Tibial nerve (tissue), 3 donors: ENCODE data around the gene BCAS1.

ENCODE experiments used
- POLR2A ChIP-seq, 2 donors: fragments of 450-650 bp; IDR thresholded peaks; one replicate each; pipeline ENCODE4 v1.6.1; 2017; ENCODE audit warnings: antibody characterized with exemption in 2 of 2, mild to moderate bottlenecking in 2 of 2, moderate library complexity in 2 of 2
- TF ChIP-seq, protein P1 (sequence below), 5 experiments: fragments of 200-600 bp in 3 of 5; fragments of 450-650 bp in 2 of 5; sonication (generic) in 3 of 5; IDR thresholded peaks; one replicate each; pipeline ENCODE4 v1.5.1; 2016 to 2019; ENCODE audit warnings: antibody characterized with exemption in 5 of 5, mild to moderate bottlenecking in 3 of 5, moderate library complexity in 2 of 5

DNA sequence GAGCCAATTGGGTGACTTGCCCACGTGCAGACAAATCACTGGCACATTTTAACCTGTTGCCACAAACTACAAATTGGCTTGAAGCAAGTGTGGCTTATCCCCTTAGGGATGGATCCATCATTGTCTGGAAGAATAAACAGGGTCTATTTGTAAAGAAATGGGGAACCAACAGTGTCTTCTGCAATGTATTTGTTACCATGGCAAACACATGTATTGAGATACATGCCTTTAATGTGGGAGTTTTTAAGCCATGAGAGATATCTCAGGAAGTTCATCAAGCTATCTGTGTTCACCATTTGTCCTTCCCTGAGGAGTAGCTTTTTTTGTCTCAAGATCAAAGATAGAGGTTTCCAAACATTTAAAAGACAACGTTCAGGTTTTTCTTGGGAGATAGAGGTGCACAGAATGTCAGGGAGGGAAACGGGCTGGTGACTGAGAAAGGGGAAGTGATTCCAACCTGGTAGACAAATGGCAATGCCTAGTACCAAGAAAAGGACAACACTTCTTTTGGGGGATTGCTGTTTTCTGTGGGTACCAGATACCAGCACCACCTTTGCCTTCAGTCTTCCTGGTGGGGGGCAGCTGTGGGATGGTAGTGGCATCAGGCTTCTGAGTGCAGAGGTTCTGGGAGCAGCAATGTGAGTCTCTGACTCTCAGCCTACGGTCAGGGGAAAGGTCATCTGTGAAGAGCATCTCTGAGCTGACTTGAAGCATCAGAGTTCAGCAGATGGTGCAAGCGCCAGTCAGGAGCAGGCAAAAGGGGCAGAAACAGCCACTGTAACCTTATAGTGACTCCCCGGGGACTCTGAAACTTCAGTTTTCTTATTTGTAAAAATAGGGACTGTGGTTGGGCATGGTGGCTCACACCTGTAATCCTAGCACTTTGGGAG lies 20.1 kb upstream of the BCAS1 start:
- TF ChIP-seq, protein P1, sequence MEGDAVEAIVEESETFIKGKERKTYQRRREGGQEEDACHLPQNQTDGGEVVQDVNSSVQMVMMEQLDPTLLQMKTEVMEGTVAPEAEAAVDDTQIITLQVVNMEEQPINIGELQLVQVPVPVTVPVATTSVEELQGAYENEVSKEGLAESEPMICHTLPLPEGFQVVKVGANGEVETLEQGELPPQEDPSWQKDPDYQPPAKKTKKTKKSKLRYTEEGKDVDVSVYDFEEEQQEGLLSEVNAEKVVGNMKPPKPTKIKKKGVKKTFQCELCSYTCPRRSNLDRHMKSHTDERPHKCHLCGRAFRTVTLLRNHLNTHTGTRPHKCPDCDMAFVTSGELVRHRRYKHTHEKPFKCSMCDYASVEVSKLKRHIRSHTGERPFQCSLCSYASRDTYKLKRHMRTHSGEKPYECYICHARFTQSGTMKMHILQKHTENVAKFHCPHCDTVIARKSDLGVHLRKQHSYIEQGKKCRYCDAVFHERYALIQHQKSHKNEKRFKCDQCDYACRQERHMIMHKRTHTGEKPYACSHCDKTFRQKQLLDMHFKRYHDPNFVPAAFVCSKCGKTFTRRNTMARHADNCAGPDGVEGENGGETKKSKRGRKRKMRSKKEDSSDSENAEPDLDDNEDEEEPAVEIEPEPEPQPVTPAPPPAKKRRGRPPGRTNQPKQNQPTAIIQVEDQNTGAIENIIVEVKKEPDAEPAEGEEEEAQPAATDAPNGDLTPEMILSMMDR (IDR thresholded peaks at IDR 0.05) = no peak
- TF ChIP-seq POLR2A (IDR thresholded peaks at IDR 0.05) = no peak
